Measurements from ENCODE around the gene HAUS8.
"Not testable (repeated sequence)": the region's sequence is repeated elsewhere in the genome, so short reads cannot be mapped to it uniquely, and the experiment has no call there.

The HAUS8 gene

DNA sequence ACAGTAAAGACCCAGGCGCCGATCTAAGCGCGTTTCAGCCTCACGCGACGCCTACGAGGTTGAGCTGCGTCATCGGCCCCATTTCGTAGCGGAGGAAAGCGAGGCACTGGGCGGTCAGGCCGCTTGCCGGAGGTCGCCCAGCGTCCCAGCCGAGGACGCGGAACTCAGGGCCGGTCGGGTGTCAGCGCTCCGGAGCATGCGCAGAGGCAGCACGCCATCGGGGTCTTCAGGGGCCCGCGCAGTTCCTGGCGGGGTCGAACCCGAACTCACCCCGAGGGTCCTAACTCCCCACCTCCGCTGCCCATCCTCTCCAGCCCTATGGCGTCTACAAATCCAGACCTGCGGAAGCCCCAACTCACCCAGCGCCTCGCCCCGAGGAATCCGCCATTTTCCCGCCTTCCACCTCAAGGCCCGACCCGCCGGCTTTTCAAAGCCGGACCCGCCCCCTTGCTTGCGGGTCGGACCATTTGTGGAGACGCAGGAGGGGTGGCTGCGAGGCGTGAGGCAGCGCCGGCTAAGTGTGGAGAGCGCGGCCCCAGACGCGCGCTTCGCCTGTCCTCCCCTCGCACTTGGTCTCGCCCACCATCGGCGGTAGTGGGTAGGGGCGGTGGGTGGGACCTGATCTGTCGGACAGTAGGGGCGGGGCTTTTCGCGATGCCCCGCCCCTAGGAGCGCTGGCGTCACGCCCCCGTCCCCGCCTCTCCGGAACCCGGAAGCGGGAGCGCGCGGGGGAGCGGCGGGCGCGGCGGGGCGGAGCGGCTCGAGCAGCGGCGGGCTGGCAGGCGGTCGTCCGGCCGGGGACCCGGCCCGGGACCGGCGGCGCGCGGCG is at the start of gene HAUS8, which contains the start of gene MYO9B:
Gene HAUS8, minus strand, starts transcription at position 418 of the 829 bp plus-strand sequence. Its CDS starts 30 bp downstream, at position 388.
Gene MYO9B, plus strand, starts transcription at position 743 of the 829 bp plus-strand sequence. CDS start 25,941 bp downstream, outside the sequence.
- DNase-seq, result peak; percentile 100

GRCh38 chr19:17124025-17124424 is 48.8 kb upstream of the HAUS8 start:
- DNase-seq, result no peak

- DNase-seq, result no peak
Observed at GRCh38 chr19:17123041-17123440, 47.8 kb upstream of the HAUS8 start.

DNA sequence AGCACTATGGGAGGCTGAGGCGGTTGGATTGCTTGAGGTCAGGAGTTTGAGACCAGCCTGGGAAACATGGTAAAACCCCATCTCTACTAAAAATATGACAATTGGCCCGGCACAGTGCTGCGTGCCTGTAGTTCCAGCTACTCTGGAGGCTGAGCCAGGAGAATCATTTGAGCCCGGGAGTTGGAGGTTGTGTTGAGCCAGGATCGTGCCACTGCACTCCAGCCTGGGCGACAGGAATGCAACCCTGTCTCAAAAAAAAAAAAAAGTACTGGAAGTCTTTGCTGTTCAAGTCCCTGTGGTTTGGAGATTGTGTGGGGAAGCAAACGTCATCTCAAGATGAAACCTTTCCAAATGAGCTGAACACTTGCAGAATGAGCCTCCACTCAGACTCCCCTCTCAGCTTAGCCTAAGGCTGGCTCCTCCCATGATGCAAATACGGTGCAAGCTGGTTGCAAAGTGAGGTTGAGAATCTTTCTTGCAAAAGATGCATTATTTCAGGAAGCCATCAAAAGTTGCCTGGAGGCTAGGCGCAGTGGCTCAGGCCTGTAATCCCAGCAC is 46.6 kb upstream of the HAUS8 start:
- no peak for DNase-seq

GRCh38 chr19:17118957-17119356 is 43.7 kb upstream of the HAUS8 start:
- no peak for DNase-seq

- no peak for DNase-seq
Observed at GRCh38 chr19:17116996-17117702, 41.9 kb upstream of the HAUS8 start.

DNA sequence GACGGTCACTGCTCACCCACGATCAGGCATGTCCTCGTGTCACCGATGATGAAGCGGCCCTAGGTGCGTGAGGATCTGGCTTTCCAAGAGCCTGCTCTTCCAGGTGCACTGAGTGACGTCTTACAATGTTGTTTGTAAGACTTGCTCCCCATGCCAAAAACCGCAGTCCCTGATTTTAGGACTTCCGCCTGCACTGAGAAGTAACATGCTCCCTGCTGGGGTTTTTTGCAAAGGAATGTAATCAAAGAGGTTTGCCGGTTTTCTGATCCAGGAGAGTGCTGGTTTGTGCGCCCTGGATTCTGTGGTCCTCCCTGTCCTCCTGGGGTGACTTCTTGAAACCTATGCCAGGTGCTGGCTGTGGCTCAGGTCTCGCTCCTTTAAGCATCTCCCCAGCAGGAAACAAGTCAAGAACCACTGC is 39.2 kb upstream of the HAUS8 start:
- no peak for DNase-seq

- no peak for DNase-seq
Observed at GRCh38 chr19:17113127-17113785, 38.0 kb upstream of the HAUS8 start.

DNA sequence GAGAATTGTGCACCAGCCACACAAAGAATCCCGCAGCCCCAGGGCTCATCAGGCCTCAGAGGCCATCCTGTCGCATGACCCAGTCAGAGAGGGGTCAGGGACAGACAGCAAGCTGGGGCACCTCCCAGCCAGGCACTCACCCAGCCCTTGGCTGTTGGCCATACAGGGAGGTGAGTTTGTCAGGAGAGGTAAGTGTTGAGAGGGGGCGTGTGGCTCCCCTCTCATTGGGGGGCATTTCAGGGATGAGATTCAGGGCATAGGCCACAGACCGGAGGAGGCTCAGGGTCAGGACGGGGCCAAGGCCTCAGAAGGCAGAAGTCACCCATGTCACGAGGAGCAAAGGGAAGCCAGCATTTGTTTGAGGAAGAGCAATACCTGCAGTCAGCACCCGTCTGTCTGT is 37.4 kb upstream of the HAUS8 start:
- no peak for DNase-seq

DNA sequence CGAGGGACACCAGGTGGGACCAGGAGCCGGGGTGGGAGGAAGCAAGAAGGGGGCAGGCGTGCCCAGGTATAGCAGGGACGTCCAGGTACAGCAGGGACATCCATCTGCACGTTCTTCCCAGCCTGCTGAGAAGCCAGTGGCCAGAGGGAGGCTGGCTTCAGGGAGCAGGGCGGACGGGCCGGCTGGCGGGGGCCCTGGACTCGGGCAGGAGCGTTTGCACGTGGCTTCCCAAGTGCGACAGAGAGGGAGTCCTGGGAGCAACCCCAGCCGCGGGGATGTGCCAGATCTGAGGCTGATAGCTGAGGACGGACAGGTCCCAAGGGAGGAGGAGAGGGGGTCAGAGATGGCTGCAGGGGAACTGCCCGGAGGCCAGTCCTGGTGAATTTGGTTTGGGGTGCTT is 37.0 kb upstream of the HAUS8 start:
- DNase-seq, result no peak

GRCh38 chr19:17111766-17112165 is 36.5 kb upstream of the HAUS8 start:
- DNase-seq, result no peak

- DNase-seq, result no peak
Observed at GRCh38 chr19:17110599-17110966, 35.3 kb upstream of the HAUS8 start.

GRCh38 chr19:17109962-17110598 is 34.8 kb upstream of the HAUS8 start:
- no peak for DNase-seq

- no peak for DNase-seq
Observed at GRCh38 chr19:17109300-17109699, 34.0 kb upstream of the HAUS8 start.

DNA sequence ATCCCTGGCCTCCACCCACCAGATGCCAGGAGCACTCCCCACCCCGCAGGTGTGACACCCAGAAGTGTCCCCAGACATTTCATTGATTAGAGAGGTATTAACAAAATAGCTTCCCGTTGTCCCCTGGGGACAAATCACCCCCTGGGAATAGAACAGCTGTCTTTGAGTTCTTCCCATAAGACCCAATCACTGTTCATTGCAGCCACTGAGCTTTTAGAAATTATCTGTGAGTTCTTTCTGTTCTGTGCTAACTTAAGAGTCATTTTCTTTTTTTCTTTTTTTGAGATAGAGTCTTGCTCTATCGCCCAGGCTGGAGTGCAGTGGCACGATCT is 33.2 kb upstream of the HAUS8 start:
- DNase-seq, result no peak

DNA sequence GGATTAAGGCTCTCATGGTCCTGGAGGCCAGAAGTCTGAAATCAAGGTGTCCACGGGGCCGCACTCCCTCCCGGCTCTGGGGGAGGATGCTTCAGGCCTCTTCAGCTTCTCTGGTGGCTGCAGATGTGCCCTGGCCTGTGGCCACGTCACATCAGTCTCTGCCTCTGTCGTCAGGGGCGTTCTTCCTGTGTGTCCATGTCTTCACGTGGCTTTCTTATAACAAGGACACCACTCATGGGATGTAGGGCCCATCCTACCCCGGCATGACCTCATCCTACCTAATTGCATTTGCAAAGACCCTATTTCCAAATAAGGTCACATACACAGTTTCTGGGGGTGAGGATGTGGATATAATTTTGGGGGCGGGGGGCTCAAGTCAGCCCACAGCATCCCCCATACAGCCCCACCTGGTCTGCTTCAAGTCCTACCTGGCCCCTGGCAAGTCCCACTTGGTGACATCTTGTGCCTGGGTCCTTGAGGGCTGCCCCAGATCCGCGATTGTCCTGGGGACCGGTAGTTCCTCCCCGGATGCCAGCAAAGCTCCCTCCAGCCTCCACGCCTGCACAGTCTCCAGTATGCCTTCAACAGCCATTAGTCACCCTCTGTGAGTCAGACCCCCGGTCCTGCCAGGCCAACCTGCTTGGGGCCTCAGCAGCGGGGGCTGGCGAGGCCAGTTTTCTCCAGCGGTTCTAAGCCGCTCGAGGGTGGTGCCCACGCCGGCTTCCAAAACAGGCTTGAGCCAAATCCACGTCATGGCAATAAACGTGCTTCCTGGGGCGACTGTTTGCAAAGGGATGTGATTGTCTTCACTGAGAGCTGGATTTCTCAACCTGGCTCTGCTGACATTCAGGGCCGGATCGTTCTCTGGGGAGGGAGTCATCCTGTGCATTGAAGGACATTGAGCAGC is 32.5 kb upstream of the HAUS8 start:
- peak; percentile 8 for DNase-seq

- not testable (repeated sequence) for DNase-seq
Observed at GRCh38 chr19:17106964-17107363, 31.7 kb upstream of the HAUS8 start.

GRCh38 chr19:17105556-17105955 is 30.3 kb upstream of the HAUS8 start:
- DNase-seq, result no peak

DNA sequence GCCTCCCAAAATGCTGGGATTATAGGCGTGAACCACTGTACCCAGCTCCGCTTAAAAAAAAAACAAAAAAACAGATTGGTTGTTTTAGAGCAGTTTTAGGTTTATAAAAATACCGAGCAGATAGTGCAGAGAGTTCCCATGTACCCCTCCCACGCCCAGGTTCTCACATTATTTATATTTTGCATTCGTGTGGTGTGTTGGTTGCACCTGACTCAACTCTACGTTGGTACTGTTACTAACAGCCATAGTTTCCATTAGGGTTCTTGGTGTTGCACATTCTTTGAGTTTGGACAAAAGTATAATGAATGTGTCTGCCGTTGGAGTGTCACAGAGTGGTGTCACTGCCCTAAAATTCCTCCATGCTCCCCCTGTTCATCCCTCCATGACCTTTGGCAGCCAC is 29.4 kb upstream of the HAUS8 start:
- DNase-seq, result no peak

DNA sequence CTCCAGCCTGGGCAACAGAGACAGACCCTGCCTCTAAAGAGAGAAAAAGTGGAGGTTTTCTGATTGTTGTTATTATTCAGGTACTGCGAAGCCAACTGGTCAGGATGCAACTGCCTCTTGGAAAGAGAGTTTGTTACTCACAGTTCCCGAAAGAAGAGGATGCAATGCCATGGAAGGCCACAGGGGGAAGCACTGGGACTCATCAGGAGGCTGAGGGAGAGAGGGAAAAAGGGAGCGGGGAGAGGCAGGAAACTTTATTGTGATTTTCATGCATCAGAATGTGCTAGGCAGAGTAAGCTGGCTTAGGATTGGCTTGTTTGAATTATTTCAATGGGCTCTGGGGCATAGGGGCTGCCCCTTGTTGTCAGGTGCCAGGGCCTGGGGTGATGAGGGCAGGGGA is 27.9 kb upstream of the HAUS8 start:
- no peak for DNase-seq

DNA sequence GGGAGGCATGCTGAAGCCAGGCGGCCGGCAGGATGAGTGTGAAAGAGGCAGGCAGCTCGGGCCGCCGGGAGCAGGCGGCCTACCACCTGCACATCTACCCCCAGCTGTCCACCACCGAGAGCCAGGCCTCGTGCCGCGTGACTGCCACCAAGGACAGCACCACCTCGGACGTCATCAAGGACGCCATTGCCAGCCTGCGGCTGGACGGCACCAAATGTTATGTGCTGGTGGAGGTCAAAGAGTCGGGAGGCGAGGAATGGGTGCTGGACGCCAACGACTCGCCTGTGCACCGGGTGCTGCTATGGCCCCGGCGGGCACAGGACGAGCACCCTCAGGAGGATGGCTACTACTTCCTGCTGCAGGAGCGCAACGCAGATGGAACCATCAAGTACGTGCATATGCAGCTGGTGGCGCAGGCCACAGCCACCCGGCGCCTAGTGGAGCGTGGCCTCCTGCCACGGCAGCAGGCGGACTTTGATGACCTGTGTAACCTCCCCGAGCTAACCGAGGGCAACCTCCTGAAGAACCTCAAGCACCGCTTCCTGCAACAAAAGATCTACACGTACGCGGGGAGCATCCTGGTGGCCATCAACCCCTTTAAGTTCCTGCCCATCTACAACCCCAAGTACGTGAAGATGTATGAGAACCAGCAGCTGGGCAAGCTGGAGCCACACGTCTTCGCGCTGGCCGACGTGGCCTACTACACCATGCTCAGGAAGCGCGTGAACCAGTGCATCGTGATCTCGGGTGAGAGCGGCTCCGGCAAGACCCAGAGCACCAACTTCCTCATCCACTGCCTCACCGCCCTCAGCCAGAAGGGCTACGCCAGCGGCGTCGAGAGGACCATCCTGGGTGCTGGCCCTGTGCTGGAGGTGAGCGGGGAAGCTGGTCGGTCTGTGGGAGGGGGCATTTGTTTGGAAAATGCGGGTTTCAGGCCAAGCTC is 26.7 kb upstream of the HAUS8 start:
- DNase-seq, result no peak

Data from retina (tissue), 1 donor.